OCI-LY3 (cell line): ENCODE results near the gene FGGY.

Experiments
- H2AFZ ChIP-seq: fragments of 200-600, 300-600 bp; shearing (Covaris generic); 2 replicates; pipeline ENCODE4 v1.6.0; 2014; ENCODE audit warnings: antibody characterized with exemption, low read depth, low read length
- H3K27ac ChIP-seq: fragments of 200-600, 300-600 bp; sonication (generic); 2 replicates; pipeline ENCODE4 v1.5.1; 2014; ENCODE audit warnings: mild to moderate bottlenecking, low read length, moderate library complexity, mixed read lengths
- H3K27me3 ChIP-seq: fragments of 200-600, 300-600 bp; sonication (generic); 2 replicates; pipeline ENCODE4 v1.6.1; 2014; ENCODE audit warnings: low read depth, low read length, mixed read lengths
- H3K36me3 ChIP-seq: fragments of 200-600, 300-600 bp; sonication (generic); replicated peaks from 2 replicates; pipeline ENCODE3; 2014; ENCODE audit warnings: low read depth, low read length, mixed read lengths
- H3K4me1 ChIP-seq: fragments of 300-600, 200-600 bp; sonication (generic); 2 replicates; pipeline ENCODE4 v1.6.1; 2014; ENCODE audit warnings: low read length, mixed read lengths
- H3K4me2 ChIP-seq: fragments of 200-600, 300-600 bp; sonication (generic); 2 replicates; pipeline ENCODE4 v1.6.1; 2014; ENCODE audit warnings: low read length, mixed read lengths
- H3K4me3 ChIP-seq: fragments of 300-600, 200-600 bp; sonication (generic); 2 replicates; pipeline ENCODE4 v1.5.1; 2014; ENCODE audit warnings: antibody characterized with exemption, mild to moderate bottlenecking, low read length, moderate library complexity
- H3K79me2 ChIP-seq: fragments of 300-600, 200-600 bp; shearing (Covaris generic); 2 replicates; pipeline ENCODE4 v1.6.1; 2014; ENCODE audit warnings: mild to moderate bottlenecking, low read length, mixed read lengths
- H3K9ac ChIP-seq: fragments of 300-600, 200-600 bp; shearing (Covaris generic); 2 replicates; pipeline ENCODE4 v1.6.0; 2014; ENCODE audit warnings: mild to moderate bottlenecking, low read length, moderate library complexity
- H3K9me3 ChIP-seq: fragments of 200-600, 300-600 bp; shearing (Covaris generic); 2 replicates; pipeline ENCODE4 v1.6.1; 2014; ENCODE audit warnings: low read length, mixed read lengths; ENCODE audit not compliant: insufficient read depth
- H4K20me1 ChIP-seq: fragments of 200-600, 300-600 bp; sonication (generic); 2 replicates; pipeline ENCODE4 v1.6.1; 2016; ENCODE audit warnings: low read length, mixed read lengths; ENCODE audit not compliant: insufficient read depth
- EZH2phosphoT487 ChIP-seq: fragments of 200-600 bp; shearing (Covaris generic); IDR thresholded peaks from 2 replicates; pipeline ENCODE4 v1.6.1; 2018; ENCODE audit warnings: antibody characterized with exemption, mixed run types, low read depth
- TF ChIP-seq, protein P1 (sequence below): fragments of 200-600, 300-600 bp; sonication (generic); IDR thresholded peaks from 2 replicates; pipeline ENCODE4 v1.5.1; 2014; ENCODE audit warnings: antibody characterized with exemption, low read length, low read depth

FGGY gene

GRCh38 chr1:59635097-59635496 lies 338.2 kb downstream of the FGGY start:
- no peak for TF ChIP-seq EZH2phosphoT487
- TF ChIP-seq, protein P1, sequence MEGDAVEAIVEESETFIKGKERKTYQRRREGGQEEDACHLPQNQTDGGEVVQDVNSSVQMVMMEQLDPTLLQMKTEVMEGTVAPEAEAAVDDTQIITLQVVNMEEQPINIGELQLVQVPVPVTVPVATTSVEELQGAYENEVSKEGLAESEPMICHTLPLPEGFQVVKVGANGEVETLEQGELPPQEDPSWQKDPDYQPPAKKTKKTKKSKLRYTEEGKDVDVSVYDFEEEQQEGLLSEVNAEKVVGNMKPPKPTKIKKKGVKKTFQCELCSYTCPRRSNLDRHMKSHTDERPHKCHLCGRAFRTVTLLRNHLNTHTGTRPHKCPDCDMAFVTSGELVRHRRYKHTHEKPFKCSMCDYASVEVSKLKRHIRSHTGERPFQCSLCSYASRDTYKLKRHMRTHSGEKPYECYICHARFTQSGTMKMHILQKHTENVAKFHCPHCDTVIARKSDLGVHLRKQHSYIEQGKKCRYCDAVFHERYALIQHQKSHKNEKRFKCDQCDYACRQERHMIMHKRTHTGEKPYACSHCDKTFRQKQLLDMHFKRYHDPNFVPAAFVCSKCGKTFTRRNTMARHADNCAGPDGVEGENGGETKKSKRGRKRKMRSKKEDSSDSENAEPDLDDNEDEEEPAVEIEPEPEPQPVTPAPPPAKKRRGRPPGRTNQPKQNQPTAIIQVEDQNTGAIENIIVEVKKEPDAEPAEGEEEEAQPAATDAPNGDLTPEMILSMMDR, result no peak
- Histone ChIP-seq H3K27ac (no peak overlapping the region), H3K9me3 (no peaks in the 10 kb centered on the region), H3K36me3 (no peaks in the 10 kb centered on the region), H2AFZ (no peak overlapping the region), H3K9ac (no peak overlapping the region), H3K4me1 (no peaks in the 10 kb centered on the region), H4K20me1 (no peaks in the 10 kb centered on the region), H3K4me3 (no peak overlapping the region), H3K27me3 (no peaks in the 10 kb centered on the region), H3K4me2 (no peak overlapping the region), H3K79me2 (no peaks in the 10 kb centered on the region)

- no peak for TF ChIP-seq EZH2phosphoT487
- TF ChIP-seq, protein P1, result no peak
- no peak overlapping the region for H2AFZ ChIP-seq
- no peaks in the 10 kb centered on the region for H3K27me3 ChIP-seq
- H3K9me3 ChIP-seq, result no peaks in the 10 kb centered on the region
- no peak overlapping the region for H3K27ac ChIP-seq
- no peaks in the 10 kb centered on the region for H3K4me1 ChIP-seq
- no peak overlapping the region for H3K4me2 ChIP-seq
- H3K36me3 ChIP-seq, result no peaks in the 10 kb centered on the region
- no peak overlapping the region for H3K9ac ChIP-seq
- no peak overlapping the region for H3K4me3 ChIP-seq
- no peaks in the 10 kb centered on the region for H3K79me2 ChIP-seq
- no peaks in the 10 kb centered on the region for H4K20me1 ChIP-seq
These were observed 341.4 kb downstream of the FGGY start for GRCh38 chr1:59638231-59638711.

DNA sequence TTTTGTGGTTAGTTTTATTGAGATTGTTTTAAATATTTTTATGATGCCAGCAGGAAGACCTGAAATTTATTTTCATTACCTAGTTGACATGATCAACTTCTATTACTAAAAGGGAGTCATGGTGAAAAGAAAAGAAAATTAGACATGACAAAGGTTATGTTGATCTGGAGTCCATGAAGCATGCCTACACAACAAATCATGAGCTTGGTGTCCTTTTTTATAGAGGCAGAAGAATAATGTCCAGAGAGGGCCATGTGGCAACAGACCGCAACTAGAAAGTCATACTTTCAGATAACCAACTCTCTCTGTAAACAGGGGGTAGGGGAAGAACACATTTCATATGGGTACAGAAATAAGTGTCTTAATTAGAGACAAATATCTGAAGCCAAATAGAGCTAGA lies 342.4 kb downstream of the FGGY start:
- Histone ChIP-seq H3K36me3 (no peaks in the 10 kb centered on the region), H2AFZ (no peak overlapping the region), H4K20me1 (no peaks in the 10 kb centered on the region), H3K79me2 (no peaks in the 10 kb centered on the region), H3K4me3 (no peak overlapping the region), H3K9ac (no peak overlapping the region), H3K27ac (no peak overlapping the region), H3K9me3 (no peaks in the 10 kb centered on the region), H3K4me1 (no peaks in the 10 kb centered on the region), H3K27me3 (no peaks in the 10 kb centered on the region), H3K4me2 (no peak overlapping the region)
- no peak for TF ChIP-seq EZH2phosphoT487
- TF ChIP-seq, protein P1, result no peak

GRCh38 chr1:59640851-59641250 lies 344.0 kb downstream of the FGGY start:
- no peaks in the 10 kb centered on the region for H3K27me3 ChIP-seq
- no peak overlapping the region for H3K4me2 ChIP-seq
- TF ChIP-seq EZH2phosphoT487, result no peak
- TF ChIP-seq, protein P1, result no peak
- no peak overlapping the region for H3K9ac ChIP-seq
- H3K36me3 ChIP-seq, result no peaks in the 10 kb centered on the region
- no peak overlapping the region for H3K27ac ChIP-seq
- H2AFZ ChIP-seq, result no peak overlapping the region
- no peak overlapping the region for H3K4me3 ChIP-seq
- no peaks in the 10 kb centered on the region for H3K79me2 ChIP-seq
- H3K9me3 ChIP-seq, result no peaks in the 10 kb centered on the region
- H4K20me1 ChIP-seq, result no peaks in the 10 kb centered on the region
- no peaks in the 10 kb centered on the region for H3K4me1 ChIP-seq
